HG03135 (cell line): Measurements from ENCODE around the gene HAUS5.

Source experiments
- ATAC-seq: cut with Tn5 transposase; IDR thresholded peaks from one replicate; pipeline ENCODE4 v1.9.1; 2021; ENCODE audit warnings: mild to moderate bottlenecking, moderate library complexity; ENCODE audit not compliant: unreplicated experiment

HAUS5 gene

DNA sequence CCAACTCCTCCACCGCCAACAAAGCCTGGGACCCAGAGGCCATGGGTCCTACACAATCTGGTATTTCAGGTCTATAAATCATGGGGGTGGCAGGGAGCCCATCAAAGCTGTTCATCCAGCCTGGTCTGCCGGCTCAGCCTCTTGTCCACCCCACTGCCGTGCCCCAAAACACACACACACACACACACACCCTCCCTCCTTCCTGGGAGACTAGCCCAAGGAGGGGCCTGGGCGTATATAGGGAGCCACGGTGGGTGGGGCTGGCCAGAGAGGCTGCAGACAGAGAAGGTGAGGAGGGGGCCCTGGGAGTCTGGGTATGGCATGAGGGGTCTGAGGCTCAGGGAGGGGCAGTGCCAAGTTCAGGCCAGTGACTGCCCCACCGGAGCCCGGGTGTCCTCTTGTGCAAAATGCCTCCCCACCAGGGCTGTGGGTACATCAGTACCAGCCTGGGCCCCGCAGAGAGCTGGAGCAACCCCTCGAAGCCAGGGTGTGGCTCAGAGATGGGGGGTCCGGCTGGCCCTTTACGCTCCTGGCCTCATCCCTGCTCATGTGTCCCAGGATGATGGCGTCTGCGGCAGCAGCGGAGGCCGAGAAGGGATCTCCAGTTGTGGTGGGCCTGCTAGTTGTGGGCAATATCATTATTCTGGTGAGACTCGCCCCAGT lies 53.8 kb downstream of the HAUS5 start, which contains the start of gene UPK1A:
Gene UPK1A, plus strand, starts transcription at position 267 of the 663 bp plus-strand sequence. Its CDS starts 296 bp downstream, at position 563.
- no peak for ATAC-seq

DNA sequence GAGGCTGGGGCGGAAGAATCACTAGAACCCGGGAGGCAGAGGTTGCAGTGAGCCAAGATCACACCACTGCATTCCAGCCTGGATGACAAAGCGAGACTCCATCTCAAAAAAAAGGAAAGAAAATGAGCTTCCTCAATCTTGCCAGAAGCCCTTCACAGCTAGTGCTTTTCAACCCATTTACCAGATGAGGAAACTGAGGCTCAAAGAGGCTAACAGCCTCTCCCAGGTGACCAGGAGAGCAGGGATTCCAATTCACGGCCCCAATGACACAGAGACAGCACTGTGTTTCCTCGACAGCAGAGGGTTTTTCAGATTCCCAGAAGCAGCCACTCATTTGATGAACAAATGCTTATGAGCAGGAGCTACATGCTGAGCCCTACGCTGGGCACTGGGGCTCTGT lies 57.0 kb downstream of the HAUS5 start:
- no peak for ATAC-seq

DNA sequence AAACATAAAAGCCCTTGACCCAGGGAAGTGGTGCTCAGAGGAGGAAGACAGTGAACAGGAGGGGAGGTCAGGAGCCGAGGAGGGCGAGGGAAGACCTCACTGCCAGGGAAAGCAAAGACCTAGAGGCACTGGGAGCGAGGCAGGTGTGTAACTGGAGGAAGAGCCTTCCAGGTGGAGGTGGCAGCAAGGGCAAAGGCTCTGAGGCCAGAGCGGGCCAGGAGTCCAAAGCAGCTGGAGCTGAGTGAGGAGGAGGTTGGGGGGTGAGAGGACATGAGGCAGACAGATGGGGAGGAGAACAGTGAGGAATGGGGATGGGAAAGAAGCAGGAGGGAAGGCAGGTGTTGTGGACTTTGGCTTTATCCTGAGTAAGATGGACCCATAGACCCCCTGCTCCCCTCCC lies 57.4 kb downstream of the HAUS5 start:
- no peak for ATAC-seq

DNA sequence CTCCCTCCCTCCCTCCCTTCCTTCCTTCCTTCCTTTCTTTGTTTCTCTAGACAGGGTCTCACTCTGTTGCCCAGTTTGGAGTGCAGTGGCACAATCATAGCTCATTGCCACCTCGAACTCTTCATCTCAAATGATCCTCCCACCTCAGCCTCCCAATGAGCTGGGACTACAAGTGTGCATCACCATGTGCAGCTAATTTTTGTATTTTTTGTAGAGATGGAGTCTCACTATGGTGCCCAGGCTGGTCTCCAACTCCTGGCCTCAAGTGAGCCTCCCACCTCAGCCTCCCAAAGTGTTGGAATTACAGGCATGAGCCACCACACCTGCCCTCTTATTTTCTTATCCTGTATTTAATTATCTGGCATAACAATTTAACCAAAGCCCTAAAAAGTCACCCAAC lies 58.2 kb downstream of the HAUS5 start:
- no peak for ATAC-seq

DNA sequence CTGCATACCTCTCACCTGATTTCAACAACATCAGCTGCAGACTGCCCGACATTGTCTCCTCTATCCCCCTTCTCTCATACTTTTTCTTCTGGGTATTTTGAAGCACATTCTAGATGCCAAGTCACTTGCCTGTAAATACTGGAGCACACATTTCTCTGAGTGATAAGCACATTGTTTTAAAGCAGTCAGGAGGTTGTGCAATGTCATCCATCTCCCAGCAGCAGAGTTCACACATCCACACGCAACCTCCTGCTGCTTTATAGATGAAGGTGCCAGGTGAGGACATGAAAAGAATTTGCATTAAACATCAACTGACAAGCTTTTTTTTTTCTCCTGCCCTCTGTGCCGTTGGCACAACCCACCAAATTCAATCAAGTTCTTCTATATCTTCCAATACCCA lies 59.3 kb downstream of the HAUS5 start:
- ATAC-seq = no peak

DNA sequence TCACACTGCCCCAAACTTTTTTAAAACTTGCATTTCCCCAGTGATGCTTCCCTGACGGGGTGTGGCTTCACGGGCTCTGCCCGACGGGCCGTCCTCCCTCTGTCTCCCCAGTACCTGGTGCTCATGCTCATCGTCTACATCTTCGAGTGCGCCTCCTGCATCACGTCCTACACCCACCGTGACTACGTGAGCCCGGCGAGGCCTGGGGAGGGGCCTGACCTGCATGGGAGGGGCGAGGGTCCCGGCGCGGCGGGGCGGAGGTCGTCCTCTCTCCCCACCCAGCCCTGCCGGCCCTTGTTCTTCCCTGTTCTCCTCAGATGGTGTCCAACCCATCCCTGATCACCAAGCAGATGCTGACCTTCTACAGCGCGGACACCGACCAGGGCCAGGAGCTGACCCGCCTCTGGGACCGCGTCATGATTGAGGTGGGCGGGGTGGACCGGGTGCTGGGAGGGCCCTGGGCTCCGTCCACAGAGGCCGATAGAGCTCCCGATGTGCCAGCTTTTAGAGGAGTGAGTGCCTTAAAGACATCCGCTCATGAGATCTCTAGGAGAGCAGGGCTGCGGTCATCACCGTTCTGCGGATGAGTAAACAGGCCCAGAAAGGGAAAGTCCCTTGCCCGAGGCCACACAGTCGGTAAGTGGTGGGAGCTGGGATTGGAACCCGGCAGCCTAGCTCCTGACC lies 60.7 kb downstream of the HAUS5 start:
- ATAC-seq = no peak
